ENCODE measurements around the gene KAT14. TPM values are rescaled to one million over a fixed set of nuclear protein-coding genes. Genes with fewer than 3 reads are reported as not detected.
"Not testable (repeated sequence)": the region's sequence is repeated elsewhere in the genome, so short reads cannot be mapped to it uniquely, and the experiment has no call there.

KAT14 gene
- total RNA-seq, 4 donors from 2014 or later, result 14.1 to 18.2 (median 16.3) TPM

DNA sequence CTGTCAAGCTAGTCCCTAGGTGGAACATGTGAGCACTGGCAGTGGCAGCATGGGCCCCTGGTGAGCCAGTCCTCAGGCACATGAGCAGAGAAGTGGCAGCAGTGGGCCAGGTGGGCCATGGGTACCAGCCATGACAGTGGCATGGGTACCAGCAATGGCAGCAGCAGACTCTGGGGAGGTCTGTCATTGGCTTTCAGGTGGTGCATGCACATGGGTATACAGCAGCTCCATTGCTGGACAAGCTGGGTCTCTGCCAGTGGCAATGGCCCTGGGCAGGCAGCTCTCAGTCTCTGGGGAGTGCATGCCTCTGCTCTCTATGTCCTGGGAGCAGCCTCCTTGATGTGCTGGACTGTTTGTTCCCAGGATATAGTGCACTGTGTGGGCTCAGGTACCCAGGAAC lies 65.3 kb downstream of the KAT14 start:
- no peak overlapping the region for H3K4me3 ChIP-seq
- intact Hi-C loops (cut with DNase I), result no loop called here
- H3K9me3 ChIP-seq, result peaks cover 0 to 7% (median 0%) of the 10 kb centered on the region in 4 donors
- no peaks in the 10 kb centered on the region for H3K4me1 ChIP-seq
- H3K27me3 ChIP-seq, result no peaks in the 10 kb centered on the region
- TF ChIP-seq EP300 (IDR thresholded peaks at IDR 0.05), result no peak
- no peak for TF ChIP-seq POLR2AphosphoS5 (IDR thresholded peaks at IDR 0.05)
- TF ChIP-seq, protein P1, sequence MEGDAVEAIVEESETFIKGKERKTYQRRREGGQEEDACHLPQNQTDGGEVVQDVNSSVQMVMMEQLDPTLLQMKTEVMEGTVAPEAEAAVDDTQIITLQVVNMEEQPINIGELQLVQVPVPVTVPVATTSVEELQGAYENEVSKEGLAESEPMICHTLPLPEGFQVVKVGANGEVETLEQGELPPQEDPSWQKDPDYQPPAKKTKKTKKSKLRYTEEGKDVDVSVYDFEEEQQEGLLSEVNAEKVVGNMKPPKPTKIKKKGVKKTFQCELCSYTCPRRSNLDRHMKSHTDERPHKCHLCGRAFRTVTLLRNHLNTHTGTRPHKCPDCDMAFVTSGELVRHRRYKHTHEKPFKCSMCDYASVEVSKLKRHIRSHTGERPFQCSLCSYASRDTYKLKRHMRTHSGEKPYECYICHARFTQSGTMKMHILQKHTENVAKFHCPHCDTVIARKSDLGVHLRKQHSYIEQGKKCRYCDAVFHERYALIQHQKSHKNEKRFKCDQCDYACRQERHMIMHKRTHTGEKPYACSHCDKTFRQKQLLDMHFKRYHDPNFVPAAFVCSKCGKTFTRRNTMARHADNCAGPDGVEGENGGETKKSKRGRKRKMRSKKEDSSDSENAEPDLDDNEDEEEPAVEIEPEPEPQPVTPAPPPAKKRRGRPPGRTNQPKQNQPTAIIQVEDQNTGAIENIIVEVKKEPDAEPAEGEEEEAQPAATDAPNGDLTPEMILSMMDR (IDR thresholded peaks at IDR 0.05), result no peak
- TF ChIP-seq POLR2A (IDR thresholded peaks at IDR 0.05; ENCODE audit: low read depth), result no peak
- no peak for DNase-seq (ENCODE audit: extremely low spot score)
- H3K27ac ChIP-seq (replicated peaks in 1 of 4), result no peak overlapping the region
- no peaks in the 10 kb centered on the region for H3K36me3 ChIP-seq

GRCh38 chr20:18203700-18204099 lies 66.0 kb downstream of the KAT14 start:
- intact Hi-C loops (cut with DNase I), result not testable (repeated sequence)

GRCh38 chr20:18213002-18213401 lies 75.3 kb downstream of the KAT14 start:
- no peaks in the 10 kb centered on the region for H3K9me3 ChIP-seq
- H3K36me3 ChIP-seq, result no peaks in the 10 kb centered on the region
- no peaks in the 10 kb centered on the region for H3K27me3 ChIP-seq
- WGBS, result 95% methylated on average over 2 of the region's 2 CpGs
- no peak overlapping the region for H3K4me3 ChIP-seq
- intact Hi-C loops (cut with DNase I), result no loop called here
- DNase-seq (ENCODE audit: extremely low spot score), result no peak
- no peaks in the 10 kb centered on the region for H3K4me1 ChIP-seq
- TF ChIP-seq POLR2AphosphoS5 (IDR thresholded peaks at IDR 0.05) (no peak), POLR2A (IDR thresholded peaks at IDR 0.05; ENCODE audit: low read depth) (no peak), EP300 (IDR thresholded peaks at IDR 0.05) (no peak)
- TF ChIP-seq, protein P1 (IDR thresholded peaks at IDR 0.05), result no peak
- no peak overlapping the region for H3K27ac ChIP-seq (replicated peaks in 1 of 4)

More at GRCh38 chr20:18203700-18204099, 66.0 kb downstream of the KAT14 start:
- not testable (repeated sequence) for H3K4me3 ChIP-seq; H3K9me3 ChIP-seq; H3K27me3 ChIP-seq; H3K4me1 ChIP-seq; H3K27ac ChIP-seq (replicated peaks in 1 of 4); H3K36me3 ChIP-seq; DNase-seq (ENCODE audit: extremely low spot score)
- WGBS, result 57% methylated on average over 3 of the region's 3 CpGs

GRCh38 chr20:18215566-18215965 lies 77.9 kb downstream of the KAT14 start:
- TF ChIP-seq POLR2AphosphoS5 (IDR thresholded peaks at IDR 0.05), result no peak
- TF ChIP-seq, protein P1 (IDR thresholded peaks at IDR 0.05), result no peak
- DNase-seq (ENCODE audit: extremely low spot score), result no peak
- Histone ChIP-seq H3K9me3 (no peaks in the 10 kb centered on the region), H3K27me3 (no peaks in the 10 kb centered on the region), H3K36me3 (no peaks in the 10 kb centered on the region), H3K27ac (replicated peaks in 1 of 4) (no peak overlapping the region), H3K4me1 (no peaks in the 10 kb centered on the region), H3K4me3 (no peak overlapping the region)
- intact Hi-C loops (cut with DNase I), result no loop called here
- WGBS, result 82% methylated on average over 5 of the region's 5 CpGs

DNA sequence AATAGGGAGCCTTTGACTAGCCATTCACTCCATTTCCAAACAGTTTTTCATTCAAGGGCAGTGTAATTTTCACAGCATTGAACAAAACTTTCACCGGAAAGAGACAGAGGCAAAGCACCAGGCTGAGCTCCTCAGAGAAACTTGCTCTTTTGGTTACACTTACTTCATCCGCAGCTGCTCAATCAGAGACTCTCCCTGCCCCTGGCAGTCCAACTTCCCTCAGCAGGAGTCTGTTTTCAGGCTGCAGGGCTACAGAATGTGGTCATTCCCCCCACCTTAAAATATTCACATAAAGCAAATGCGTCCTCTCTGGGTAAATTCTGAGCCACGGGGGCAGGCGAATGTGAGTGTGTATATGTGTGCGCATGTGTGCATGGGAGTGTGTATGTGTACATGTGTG lies 80.6 kb downstream of the KAT14 start:
- TF ChIP-seq EP300 (IDR thresholded peaks at IDR 0.05) (no peak), POLR2A (IDR thresholded peaks at IDR 0.05; ENCODE audit: low read depth) (no peak), POLR2AphosphoS5 (IDR thresholded peaks at IDR 0.05) (no peak)
- TF ChIP-seq, protein P1 (IDR thresholded peaks at IDR 0.05), result no peak
- 84% methylated on average over 6 of the region's 6 CpGs for WGBS
- no peaks in the 10 kb centered on the region for H3K36me3 ChIP-seq
- intact Hi-C loops (cut with DNase I), result no loop called here
- H3K27ac ChIP-seq (replicated peaks in 1 of 4), result no peak overlapping the region
- no peaks in the 10 kb centered on the region for H3K9me3 ChIP-seq
- DNase-seq (ENCODE audit: extremely low spot score), result no peak
- H3K27me3 ChIP-seq, result no peaks in the 10 kb centered on the region
- H3K4me1 ChIP-seq, result no peaks in the 10 kb centered on the region
- H3K4me3 ChIP-seq, result no peak overlapping the region

All from esophagus muscularis mucosa (tissue), 4 donors.